Gastrocnemius medialis (tissue), 4 donors: ENCODE data around the gene MORN1. TPM values are rescaled to one million over a fixed set of nuclear protein-coding genes. Genes with fewer than 3 reads are reported as not detected.

Source experiments
- ATAC-seq, 2 donors: fragments of 150-250 bp; one replicate each; pipeline ENCODE4 v1.9.1; 2016
- DNase-seq, 2 donors: peaks; one replicate each; pipeline ENCODE4 v3.0.0-alpha.2; 2019
- H3K27ac ChIP-seq, 4 donors: fragments of 200-600 bp; sonication (generic); 1 replicate in 1 of 4; 2 replicates in 3 of 4; pipeline ENCODE4 v1.5.1; 2016 to 2018; ENCODE audit warnings: mild to moderate bottlenecking in 2 of 4, moderate library complexity in 1 of 4
- H3K27me3 ChIP-seq, 3 donors: fragments of 200-600 bp; sonication (generic) in 2 of 3; 1 replicate in 1 of 3; 2 replicates in 2 of 3; pipeline versions ENCODE4 v1.5.1 to v1.6.0; 2016 to 2019; ENCODE audit warnings: mild to moderate bottlenecking in 1 of 3, moderate library complexity in 1 of 3
- H3K36me3 ChIP-seq, 2 donors: fragments of 200-600 bp; sonication (generic) in 1 of 2; one replicate each; pipeline ENCODE4 v1.5.1; 2017 to 2018
- H3K4me1 ChIP-seq, 2 donors: fragments of 200-600 bp; sonication (generic) in 1 of 2; one replicate each; pipeline ENCODE4 v1.5.1; 2016 to 2017; ENCODE audit warnings: mild to moderate bottlenecking in 2 of 2
- H3K4me3 ChIP-seq, 4 donors: fragments of 200-600 bp; sonication (generic) in 3 of 4; 1 replicate in 1 of 4; 2 replicates in 3 of 4; pipeline ENCODE4 v1.5.1; 2016 to 2019; ENCODE audit warnings: mild to moderate bottlenecking in 2 of 4
- H3K9me3 ChIP-seq, 3 donors: fragments of 200-600 bp; sonication (generic) in 2 of 3; 1 replicate in 1 of 3; 2 replicates in 2 of 3; pipeline ENCODE4 v1.5.1; 2016 to 2019
- POLR2A ChIP-seq, 2 donors: fragments of 450-650 bp; IDR thresholded peaks; one replicate each; pipeline ENCODE4 v1.6.1; 2017; ENCODE audit warnings: antibody characterized with exemption in 2 of 2, mild to moderate bottlenecking in 2 of 2, moderate library complexity in 2 of 2
- in situ Hi-C, 4 donors: fragments of 200-750 bp; cut with MboI; loops; one replicate each; pipeline versions ENCODE4 v1.15.0 to v1.8.0; 2017; ENCODE audit warnings: low sequenced_read_pairs in 4 of 4
- intact Hi-C: fragments of 100-400 bp; cut with DNase I; formaldehyde crosslinking; loops from one replicate; pipeline ENCODE4 v1.15.1; 2023; ENCODE audit warnings: low total_unique reads
- total RNA-seq, 4 donors: library from RNA; depleted of rRNA; stranded (reverse); fragments of >200 nt; gene quantifications; one replicate each; pipeline versions ENCODE4 v1.1.0 to v1.2.3, GENCODE V29; 2016
- TF ChIP-seq, protein P1 (sequence below), 5 experiments: fragments of 450-650 bp in 3 of 5; fragments of 200-600 bp in 2 of 5; sonication (generic) in 2 of 5; IDR thresholded peaks in 4 of 5; conservative IDR thresholded peaks in 1 of 5; 1 replicate in 4 of 5; 2 replicates in 1 of 5; pipeline ENCODE4 v1.5.1; 2016 to 2019; ENCODE audit warnings: antibody characterized with exemption in 5 of 5, mild to moderate bottlenecking in 3 of 5, moderate library complexity in 3 of 5

MORN1 gene
- total RNA-seq, 4 donors from 2014 or later: 1.9 to 4.7 (median 3.5) TPM

DNA sequence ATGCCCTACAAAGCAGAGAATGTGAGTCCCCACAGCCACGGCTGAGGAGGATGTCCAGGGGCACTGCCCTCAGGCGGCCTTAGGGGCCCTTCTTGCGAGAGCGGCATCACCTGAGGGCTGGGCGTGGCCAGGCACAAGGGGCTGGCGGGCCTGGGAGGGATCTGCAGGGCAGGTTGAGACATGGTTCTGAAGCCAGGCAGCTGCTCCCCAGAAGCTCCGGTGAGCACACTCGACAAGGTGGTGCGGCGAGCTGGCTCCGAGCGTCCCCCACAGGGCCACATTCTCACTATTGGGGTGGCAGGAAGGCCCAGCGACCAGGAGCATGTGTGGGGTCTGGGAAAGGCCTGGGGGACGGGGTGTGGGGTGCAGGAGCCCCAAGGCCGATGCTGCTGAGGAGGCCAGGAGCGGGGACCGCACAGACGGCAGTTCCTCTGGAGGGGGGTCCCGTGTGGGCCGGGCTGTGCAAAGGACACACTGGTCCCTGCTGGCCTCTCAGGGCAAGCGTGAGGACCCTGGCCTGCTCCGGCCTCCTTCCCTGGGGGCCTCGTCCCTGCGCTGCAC, 47.2 kb downstream of the MORN1 start:
- in situ Hi-C loops: no loop called here
- Histone ChIP-seq H3K4me1 (no peaks in the 10 kb centered on the region), H3K36me3 (no peaks in the 10 kb centered on the region), H3K9me3 (no peaks in the 10 kb centered on the region), H3K4me3 (no peak overlapping the region), H3K27me3 (no peaks in the 10 kb centered on the region), H3K27ac (no peak overlapping the region)
- intact Hi-C loops: no loop called here
- TF ChIP-seq, protein P1, sequence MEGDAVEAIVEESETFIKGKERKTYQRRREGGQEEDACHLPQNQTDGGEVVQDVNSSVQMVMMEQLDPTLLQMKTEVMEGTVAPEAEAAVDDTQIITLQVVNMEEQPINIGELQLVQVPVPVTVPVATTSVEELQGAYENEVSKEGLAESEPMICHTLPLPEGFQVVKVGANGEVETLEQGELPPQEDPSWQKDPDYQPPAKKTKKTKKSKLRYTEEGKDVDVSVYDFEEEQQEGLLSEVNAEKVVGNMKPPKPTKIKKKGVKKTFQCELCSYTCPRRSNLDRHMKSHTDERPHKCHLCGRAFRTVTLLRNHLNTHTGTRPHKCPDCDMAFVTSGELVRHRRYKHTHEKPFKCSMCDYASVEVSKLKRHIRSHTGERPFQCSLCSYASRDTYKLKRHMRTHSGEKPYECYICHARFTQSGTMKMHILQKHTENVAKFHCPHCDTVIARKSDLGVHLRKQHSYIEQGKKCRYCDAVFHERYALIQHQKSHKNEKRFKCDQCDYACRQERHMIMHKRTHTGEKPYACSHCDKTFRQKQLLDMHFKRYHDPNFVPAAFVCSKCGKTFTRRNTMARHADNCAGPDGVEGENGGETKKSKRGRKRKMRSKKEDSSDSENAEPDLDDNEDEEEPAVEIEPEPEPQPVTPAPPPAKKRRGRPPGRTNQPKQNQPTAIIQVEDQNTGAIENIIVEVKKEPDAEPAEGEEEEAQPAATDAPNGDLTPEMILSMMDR (IDR thresholded peaks at IDR 0.05 in 4 of 5, conservative IDR thresholded peaks at IDR 0.05 in 1 of 5): no peak
- TF ChIP-seq POLR2A (IDR thresholded peaks at IDR 0.05): no peak
- ATAC-seq (no peak), DNase-seq (no peak)

DNA sequence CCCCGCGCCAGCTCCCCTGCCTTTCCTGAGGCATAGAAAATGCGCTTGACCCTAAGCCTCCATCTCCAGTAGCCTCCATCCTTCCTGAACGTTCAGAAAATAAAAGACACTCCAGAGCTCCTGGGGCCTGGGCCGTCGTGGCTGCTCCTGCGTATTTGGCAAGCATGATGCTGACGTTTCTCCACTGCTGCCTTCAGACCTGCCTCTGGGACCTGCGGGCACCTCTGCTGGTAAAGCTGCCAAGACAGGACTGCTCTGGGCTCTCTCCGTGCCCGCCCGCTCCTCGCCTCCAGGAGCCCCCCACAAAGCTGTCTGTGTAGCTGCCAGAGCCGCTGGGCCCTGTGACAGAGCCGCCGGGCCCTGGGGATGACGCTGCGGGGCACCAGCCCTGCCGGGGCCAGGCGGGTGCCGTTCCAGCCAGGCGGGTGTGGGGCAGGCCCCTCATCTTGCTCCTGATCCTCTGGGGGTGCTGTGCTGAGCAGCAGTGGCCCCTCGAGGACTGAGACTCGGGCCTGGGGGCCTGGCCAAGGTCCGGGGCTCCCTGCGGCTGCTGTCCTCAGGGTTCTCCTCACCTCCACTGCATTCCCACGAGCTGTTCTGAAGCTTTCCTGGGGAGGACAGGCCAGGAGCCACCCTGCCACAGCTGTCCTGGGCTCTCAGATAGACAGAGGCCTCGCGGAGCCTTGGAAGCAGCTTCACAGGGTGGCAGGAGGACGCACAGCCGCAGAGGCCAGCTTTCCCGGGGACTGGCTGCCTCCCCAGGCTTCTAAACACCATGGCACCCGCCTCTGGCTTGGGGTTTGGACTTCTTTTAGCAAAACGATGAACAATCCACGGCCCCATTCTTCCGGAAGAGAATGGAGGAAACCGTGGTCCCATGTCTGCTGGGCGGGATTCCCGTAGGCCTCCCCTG, 48.1 kb downstream of the MORN1 start:
- no peak overlapping the region for H3K27ac ChIP-seq
- no peaks in the 10 kb centered on the region for H3K36me3 ChIP-seq
- H3K27me3 ChIP-seq: no peaks in the 10 kb centered on the region
- H3K9me3 ChIP-seq: no peaks in the 10 kb centered on the region
- ATAC-seq (no peak), DNase-seq (no peak)
- intact Hi-C loops: no loop called here
- H3K4me3 ChIP-seq: no peak overlapping the region
- TF ChIP-seq, protein P1 (IDR thresholded peaks at IDR 0.05 in 4 of 5, conservative IDR thresholded peaks at IDR 0.05 in 1 of 5): no peak
- TF ChIP-seq POLR2A (IDR thresholded peaks at IDR 0.05): no peak
- in situ Hi-C loops: no loop called here
- no peaks in the 10 kb centered on the region for H3K4me1 ChIP-seq

GRCh38 chr1:2342384-2343022, 48.9 kb downstream of the MORN1 start:
- H3K4me1 ChIP-seq: no peaks in the 10 kb centered on the region
- TF ChIP-seq, protein P1 (IDR thresholded peaks at IDR 0.05 in 4 of 5, conservative IDR thresholded peaks at IDR 0.05 in 1 of 5): no peak
- no peak for TF ChIP-seq POLR2A (IDR thresholded peaks at IDR 0.05)
- ATAC-seq (no peak), DNase-seq (no peak)
- no peaks in the 10 kb centered on the region for H3K9me3 ChIP-seq
- no peak overlapping the region for H3K27ac ChIP-seq
- no peaks in the 10 kb centered on the region for H3K36me3 ChIP-seq
- no peaks in the 10 kb centered on the region for H3K27me3 ChIP-seq
- H3K4me3 ChIP-seq: no peak overlapping the region
- intact Hi-C loops (no loop called here), in situ Hi-C loops (no loop called here)

DNA sequence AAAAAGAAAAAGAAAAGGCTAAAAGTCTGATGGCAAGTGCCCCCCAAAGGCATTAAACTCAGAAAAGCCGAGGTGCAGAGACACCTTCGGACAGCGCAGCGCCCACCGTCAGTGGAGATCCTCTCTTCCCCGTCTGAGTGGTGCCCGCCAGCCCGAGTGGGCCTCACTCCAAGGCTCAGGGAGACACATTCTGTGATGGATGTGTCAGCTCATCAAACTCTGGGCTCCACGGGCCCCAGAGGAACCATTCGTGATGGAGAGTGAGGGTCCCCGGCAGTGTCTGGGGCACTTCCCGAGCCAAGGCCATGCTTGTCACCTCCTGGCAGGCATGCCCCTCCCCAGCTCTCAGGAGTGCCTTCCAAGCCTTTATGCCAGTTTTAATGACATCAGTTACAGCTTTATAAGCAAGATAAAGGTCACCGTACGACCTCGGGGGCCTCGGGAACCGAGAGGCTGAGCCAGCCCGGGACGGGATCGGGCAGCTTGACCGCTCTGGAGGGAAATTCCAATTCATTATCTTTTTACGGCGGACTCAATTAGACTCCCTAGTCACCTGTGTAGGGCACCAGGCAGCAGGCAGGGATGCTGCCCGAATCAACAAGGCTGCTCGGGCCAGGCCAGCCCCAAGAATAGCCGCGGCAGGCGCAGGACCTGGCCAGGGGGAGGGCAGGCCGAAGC, 49.5 kb downstream of the MORN1 start:
- ATAC-seq (no peak), DNase-seq (no peak)
- intact Hi-C loops (no loop called here), in situ Hi-C loops (no loop called here)
- Histone ChIP-seq H3K27ac (no peak overlapping the region), H3K9me3 (no peaks in the 10 kb centered on the region), H3K4me1 (no peaks in the 10 kb centered on the region), H3K27me3 (no peaks in the 10 kb centered on the region), H3K36me3 (no peaks in the 10 kb centered on the region), H3K4me3 (no peak overlapping the region)
- TF ChIP-seq, protein P1 (IDR thresholded peaks at IDR 0.05 in 4 of 5, conservative IDR thresholded peaks at IDR 0.05 in 1 of 5): no peak
- no peak for TF ChIP-seq POLR2A (IDR thresholded peaks at IDR 0.05)
